GM06990 (cell line): Measurements from ENCODE around the gene ASAP2.
"Not testable (repeated sequence)": the region's sequence is repeated elsewhere in the genome, so short reads cannot be mapped to it uniquely, and the experiment has no call there.

ENCODE experiments used
- DNase-seq: peaks from one replicate; pipeline ENCODE4 v3.0.0-alpha.2; 2011; ENCODE audit not compliant: insufficient read length; ENCODE audit errors: extremely low read depth
- H3K27me3 ChIP-seq: replicated peaks from 2 replicates; pipeline ENCODE4 v1.6.0; 2011; ENCODE audit warnings: low read length; ENCODE audit not compliant: control insufficient read depth, insufficient read depth
- H3K36me3 ChIP-seq: 2 replicates; pipeline ENCODE4 v1.5.1; 2011; ENCODE audit warnings: low read length; ENCODE audit not compliant: control insufficient read depth, insufficient read depth
- H3K4me3 ChIP-seq: replicated peaks from 2 replicates; pipeline ENCODE4 v1.5.1; 2011; ENCODE audit warnings: low read depth, mild to moderate bottlenecking, control low read depth, low read length
- CTCF ChIP-seq: IDR thresholded peaks from 2 replicates; pipeline ENCODE4 v1.5.1; 2011; ENCODE audit warnings: low read length, control low read depth, mild to moderate bottlenecking, inconsistent platforms; ENCODE audit not compliant: insufficient read depth, poor library complexity, severe bottlenecking

The ASAP2 gene

GRCh38 chr2:9264301-9264700 is 57.7 kb downstream of the ASAP2 start:
- TF ChIP-seq CTCF, result no peak
- DNase-seq, result no peak
- Histone ChIP-seq H3K27me3 (no peaks in the 10 kb centered on the region), H3K36me3 (no peaks in the 10 kb centered on the region), H3K4me3 (no peak overlapping the region)

- Histone ChIP-seq H3K4me3 (no peak overlapping the region), H3K36me3 (no peaks in the 10 kb centered on the region), H3K27me3 (no peaks in the 10 kb centered on the region)
- DNase-seq, result no peak
- no peak for TF ChIP-seq CTCF
Measured at GRCh38 chr2:9266711-9267110, 60.1 kb downstream of the ASAP2 start.

GRCh38 chr2:9267286-9267685 is 60.7 kb downstream of the ASAP2 start:
- not testable (repeated sequence) for H3K27me3 ChIP-seq, H3K4me3 ChIP-seq, H3K36me3 ChIP-seq, DNase-seq

GRCh38 chr2:9268301-9269080 is 61.9 kb downstream of the ASAP2 start:
- no peak for DNase-seq
- H3K36me3 ChIP-seq, result no peaks in the 10 kb centered on the region
- TF ChIP-seq CTCF, result no peak
- H3K4me3 ChIP-seq, result no peak overlapping the region
- no peaks in the 10 kb centered on the region for H3K27me3 ChIP-seq

- Histone ChIP-seq H3K36me3 (no peaks in the 10 kb centered on the region), H3K4me3 (no peak overlapping the region), H3K27me3 (no peaks in the 10 kb centered on the region)
- no peak for TF ChIP-seq CTCF
- DNase-seq, result no peak
Measured at GRCh38 chr2:9269295-9269694, 62.7 kb downstream of the ASAP2 start.

- no peak for TF ChIP-seq CTCF
- Histone ChIP-seq H3K4me3 (no peak overlapping the region), H3K27me3 (no peaks in the 10 kb centered on the region), H3K36me3 (no peaks in the 10 kb centered on the region)
- DNase-seq, result no peak
Measured at GRCh38 chr2:9269695-9270360, 63.2 kb downstream of the ASAP2 start.
